ENCODE measurements around the gene CDKN2A.
"Not testable (repeated sequence)": the region's sequence is repeated elsewhere in the genome, so short reads cannot be mapped to it uniquely, and the experiment has no call there.

CDKN2A gene

GRCh38 chr9:21961569-21961968 lies 32.6 kb downstream of the CDKN2A start:
- TF ChIP-seq, protein P1, sequence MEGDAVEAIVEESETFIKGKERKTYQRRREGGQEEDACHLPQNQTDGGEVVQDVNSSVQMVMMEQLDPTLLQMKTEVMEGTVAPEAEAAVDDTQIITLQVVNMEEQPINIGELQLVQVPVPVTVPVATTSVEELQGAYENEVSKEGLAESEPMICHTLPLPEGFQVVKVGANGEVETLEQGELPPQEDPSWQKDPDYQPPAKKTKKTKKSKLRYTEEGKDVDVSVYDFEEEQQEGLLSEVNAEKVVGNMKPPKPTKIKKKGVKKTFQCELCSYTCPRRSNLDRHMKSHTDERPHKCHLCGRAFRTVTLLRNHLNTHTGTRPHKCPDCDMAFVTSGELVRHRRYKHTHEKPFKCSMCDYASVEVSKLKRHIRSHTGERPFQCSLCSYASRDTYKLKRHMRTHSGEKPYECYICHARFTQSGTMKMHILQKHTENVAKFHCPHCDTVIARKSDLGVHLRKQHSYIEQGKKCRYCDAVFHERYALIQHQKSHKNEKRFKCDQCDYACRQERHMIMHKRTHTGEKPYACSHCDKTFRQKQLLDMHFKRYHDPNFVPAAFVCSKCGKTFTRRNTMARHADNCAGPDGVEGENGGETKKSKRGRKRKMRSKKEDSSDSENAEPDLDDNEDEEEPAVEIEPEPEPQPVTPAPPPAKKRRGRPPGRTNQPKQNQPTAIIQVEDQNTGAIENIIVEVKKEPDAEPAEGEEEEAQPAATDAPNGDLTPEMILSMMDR (IDR thresholded peaks at IDR 0.05; ENCODE audit: control insufficient read depth, insufficient read depth, low read depth, low read length, missing control alignments), result no peak
- no peak for DNase-seq (ENCODE audit: low read depth)
- H3K4me3 ChIP-seq (ENCODE audit: control insufficient read depth, low read depth, low read length), result no peak overlapping the region

- H3K4me3 ChIP-seq (ENCODE audit: control insufficient read depth, low read depth, low read length); DNase-seq (ENCODE audit: low read depth): not testable (repeated sequence)
These were observed 34.9 kb downstream of the CDKN2A start for GRCh38 chr9:21959268-21959667.

DNA sequence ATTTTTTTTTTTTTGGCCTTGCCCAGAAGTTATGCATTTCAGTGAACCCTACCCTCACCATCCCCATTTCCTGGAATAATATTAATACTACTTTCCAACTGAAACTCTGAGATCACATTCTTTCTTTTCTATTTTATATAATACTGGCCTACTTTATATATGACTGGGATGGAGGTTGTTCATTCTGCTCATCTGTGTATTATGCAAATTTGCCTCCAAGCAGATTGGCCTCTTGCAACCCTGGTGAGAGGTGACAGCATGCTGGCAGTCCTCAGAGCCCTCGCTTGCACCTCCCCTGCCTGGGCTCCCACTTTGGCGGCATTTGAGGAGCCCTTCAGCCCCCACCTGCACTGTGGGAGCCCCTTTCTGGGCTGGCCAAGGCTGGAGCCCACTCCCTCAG lies 35.4 kb downstream of the CDKN2A start:
- no peak overlapping the region for H3K4me3 ChIP-seq (ENCODE audit: control insufficient read depth, low read depth, low read length)
- TF ChIP-seq, protein P1 (IDR thresholded peaks at IDR 0.05; ENCODE audit: control insufficient read depth, insufficient read depth, low read depth, low read length, missing control alignments), result no peak
- no peak for DNase-seq (ENCODE audit: low read depth)

- TF ChIP-seq, protein P1 (IDR thresholded peaks at IDR 0.05; ENCODE audit: control insufficient read depth, insufficient read depth, low read depth, low read length, missing control alignments), result no peak
- DNase-seq (ENCODE audit: low read depth), result no peak
- no peak overlapping the region for H3K4me3 ChIP-seq (ENCODE audit: control insufficient read depth, low read depth, low read length)
These were observed 48.6 kb downstream of the CDKN2A start for GRCh38 chr9:21945606-21946005.

DNA sequence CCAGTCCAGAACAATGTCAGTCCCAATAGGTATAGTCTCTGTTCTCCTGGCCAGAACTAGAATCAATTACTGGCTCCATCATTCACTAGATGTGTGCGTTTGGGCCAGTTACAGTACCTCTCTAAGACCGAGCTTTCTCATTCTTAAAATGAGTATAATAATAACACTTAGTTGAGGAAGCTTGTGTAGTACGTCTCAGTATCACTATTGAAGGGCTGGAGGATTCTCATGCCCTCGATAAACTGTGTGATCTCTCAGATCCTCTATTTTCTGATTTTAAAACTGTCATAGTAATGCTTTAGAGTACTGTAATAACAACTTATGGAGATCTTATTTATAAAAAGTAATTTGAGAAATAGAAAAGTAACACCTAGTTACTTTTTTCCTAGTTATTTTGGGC lies 50.7 kb downstream of the CDKN2A start:
- DNase-seq (ENCODE audit: low read depth), result no peak
- H3K4me3 ChIP-seq (ENCODE audit: control insufficient read depth, low read depth, low read length), result no peak overlapping the region
- TF ChIP-seq, protein P1 (IDR thresholded peaks at IDR 0.05; ENCODE audit: control insufficient read depth, insufficient read depth, low read depth, low read length, missing control alignments), result no peak

GRCh38 chr9:21941337-21941995 lies 52.7 kb downstream of the CDKN2A start:
- TF ChIP-seq, protein P1 (IDR thresholded peaks at IDR 0.05; ENCODE audit: control insufficient read depth, insufficient read depth, low read depth, low read length, missing control alignments), result no peak
- no peak overlapping the region for H3K4me3 ChIP-seq (ENCODE audit: control insufficient read depth, low read depth, low read length)
- DNase-seq (ENCODE audit: low read depth), result no peak

DNA sequence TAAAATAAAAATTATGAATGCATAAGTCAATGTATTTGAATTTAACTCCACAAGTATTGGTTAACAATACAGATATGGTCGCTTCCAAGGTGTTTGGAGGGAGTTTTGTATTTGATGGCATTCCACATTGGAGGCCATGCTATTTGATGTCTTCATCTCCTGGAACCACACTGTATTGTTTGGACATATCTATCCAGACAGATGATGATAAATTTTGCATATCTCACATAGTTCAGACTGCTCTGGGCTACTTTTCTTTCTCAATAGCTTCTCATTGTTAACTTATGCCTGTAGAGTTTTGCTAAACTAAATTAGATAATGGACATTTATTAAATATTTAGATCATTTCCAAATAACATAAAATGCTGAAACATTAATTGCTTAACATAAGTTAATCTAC lies 58.0 kb downstream of the CDKN2A start:
- no peak overlapping the region for H3K4me3 ChIP-seq (ENCODE audit: control insufficient read depth, low read depth, low read length)
- TF ChIP-seq, protein P1 (IDR thresholded peaks at IDR 0.05; ENCODE audit: control insufficient read depth, insufficient read depth, low read depth, low read length, missing control alignments), result no peak
- no peak for DNase-seq (ENCODE audit: low read depth)
